Brain microvascular endothelial cell (primary cell): ENCODE measurements around the gene POP4.

Source experiments
- DNase-seq: peaks from one replicate; pipeline ENCODE4 v3.0.0-alpha.2; 2020
- H3K27ac ChIP-seq: fragments of 250-450 bp; sonication (Bioruptor Pico); 2 replicates; pipeline ENCODE4 v1.5.1; 2020; ENCODE audit warnings: mild to moderate bottlenecking, moderate library complexity
- H3K27me3 ChIP-seq: fragments of 250-450 bp; sonication (Bioruptor Pico); replicated peaks from 2 replicates; pipeline ENCODE4 v1.5.1; 2020; ENCODE audit warnings: mild to moderate bottlenecking
- H3K36me3 ChIP-seq: fragments of 250-450 bp; sonication (Bioruptor Pico); replicated peaks from 2 replicates; pipeline ENCODE4 v1.5.1; 2020; ENCODE audit warnings: mild to moderate bottlenecking
- H3K4me3 ChIP-seq: 2 replicates; pipeline ENCODE4 v1.5.1; 2011; ENCODE audit warnings: low read depth, mild to moderate bottlenecking, control low read depth, low read length, moderate library complexity
- in situ Hi-C: cut with HindIII; loops from 2 replicates; pipeline ENCODE4 v1.10.0; 2017; ENCODE audit warnings: low sequenced_read_pairs, low pct_ligation_motif_present
- TF ChIP-seq, protein P1 (sequence below): IDR thresholded peaks from 2 replicates; pipeline ENCODE4 v1.5.1; 2011; ENCODE audit warnings: low read depth, mild to moderate bottlenecking, moderate library complexity, low read length, control low read depth, inconsistent platforms; ENCODE audit errors: missing control alignments

POP4 gene

GRCh38 chr19:29618871-29619270, 12.8 kb downstream of the POP4 start:
- DNase-seq, result no peak
- TF ChIP-seq, protein P1, sequence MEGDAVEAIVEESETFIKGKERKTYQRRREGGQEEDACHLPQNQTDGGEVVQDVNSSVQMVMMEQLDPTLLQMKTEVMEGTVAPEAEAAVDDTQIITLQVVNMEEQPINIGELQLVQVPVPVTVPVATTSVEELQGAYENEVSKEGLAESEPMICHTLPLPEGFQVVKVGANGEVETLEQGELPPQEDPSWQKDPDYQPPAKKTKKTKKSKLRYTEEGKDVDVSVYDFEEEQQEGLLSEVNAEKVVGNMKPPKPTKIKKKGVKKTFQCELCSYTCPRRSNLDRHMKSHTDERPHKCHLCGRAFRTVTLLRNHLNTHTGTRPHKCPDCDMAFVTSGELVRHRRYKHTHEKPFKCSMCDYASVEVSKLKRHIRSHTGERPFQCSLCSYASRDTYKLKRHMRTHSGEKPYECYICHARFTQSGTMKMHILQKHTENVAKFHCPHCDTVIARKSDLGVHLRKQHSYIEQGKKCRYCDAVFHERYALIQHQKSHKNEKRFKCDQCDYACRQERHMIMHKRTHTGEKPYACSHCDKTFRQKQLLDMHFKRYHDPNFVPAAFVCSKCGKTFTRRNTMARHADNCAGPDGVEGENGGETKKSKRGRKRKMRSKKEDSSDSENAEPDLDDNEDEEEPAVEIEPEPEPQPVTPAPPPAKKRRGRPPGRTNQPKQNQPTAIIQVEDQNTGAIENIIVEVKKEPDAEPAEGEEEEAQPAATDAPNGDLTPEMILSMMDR, result no peak
- H3K36me3 ChIP-seq, result peaks cover 8% of the 10 kb centered on the region
- in situ Hi-C loops, result no loop called here
- no peak overlapping the region for H3K4me3 ChIP-seq
- H3K27ac ChIP-seq, result no peak overlapping the region
- H3K27me3 ChIP-seq, result no peaks in the 10 kb centered on the region

- DNase-seq, result no peak
- Histone ChIP-seq H3K27ac (no peak overlapping the region), H3K27me3 (no peaks in the 10 kb centered on the region), H3K4me3 (no peak overlapping the region), H3K36me3 (peaks cover 2% of the 10 kb centered on the region)
- TF ChIP-seq, protein P1, result no peak
- in situ Hi-C loops, result no loop called here
Observed at GRCh38 chr19:29620931-29621351, 14.9 kb downstream of the POP4 start.

DNA sequence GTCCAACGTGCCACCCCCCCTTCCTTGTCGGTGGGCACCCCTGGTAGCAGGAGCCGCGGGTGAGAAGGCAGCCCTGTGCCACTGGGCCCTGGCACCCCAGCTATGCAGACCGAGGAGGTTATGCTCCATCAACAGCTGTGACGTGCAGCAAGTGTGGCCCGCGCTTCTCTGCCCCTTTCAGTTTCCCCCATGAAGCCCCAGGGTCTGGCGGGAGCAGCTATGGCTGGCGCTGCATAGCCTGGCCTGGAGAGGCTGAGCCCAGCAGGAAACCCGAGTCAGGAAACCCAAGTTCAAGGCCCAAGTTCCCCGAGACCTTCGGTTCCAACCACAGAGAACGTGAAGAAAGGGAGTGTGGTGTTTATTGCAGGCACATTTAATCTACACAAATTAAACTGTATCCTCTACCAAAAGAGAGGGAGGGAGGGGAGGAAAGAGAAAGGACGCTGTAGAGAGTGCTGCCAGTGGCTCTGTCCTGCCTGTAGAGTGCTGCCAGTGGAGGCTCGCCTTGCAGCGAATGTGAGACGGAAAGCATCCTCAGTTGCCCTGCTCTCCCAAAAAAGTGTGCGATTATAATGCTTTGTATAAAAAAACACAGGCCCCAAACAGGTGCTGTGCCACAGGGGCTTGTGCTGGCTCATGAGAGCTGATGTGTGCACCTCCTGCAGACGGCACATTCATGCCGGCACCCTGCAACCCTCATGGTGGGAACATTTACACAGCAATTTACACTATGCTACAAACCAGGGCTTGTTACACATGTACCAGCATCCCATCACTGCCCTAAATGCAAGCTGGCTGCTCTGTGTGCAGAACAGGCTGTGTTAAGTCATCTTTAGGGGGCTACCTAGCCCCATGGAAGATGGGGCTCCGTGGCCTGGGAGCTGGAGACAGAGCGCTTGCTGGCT, 16.3 kb downstream of the POP4 start:
- no peaks in the 10 kb centered on the region for H3K27me3 ChIP-seq
- no peak for DNase-seq
- no peak overlapping the region for H3K4me3 ChIP-seq
- H3K27ac ChIP-seq, result no peak overlapping the region
- H3K36me3 ChIP-seq, result no peaks in the 10 kb centered on the region
- in situ Hi-C loops, result no loop called here
- TF ChIP-seq, protein P1, result no peak

GRCh38 chr19:29623726-29624488, 17.8 kb downstream of the POP4 start:
- H3K36me3 ChIP-seq, result no peaks in the 10 kb centered on the region
- no peak for DNase-seq
- no peak overlapping the region for H3K27ac ChIP-seq
- H3K27me3 ChIP-seq, result no peaks in the 10 kb centered on the region
- no peak overlapping the region for H3K4me3 ChIP-seq
- in situ Hi-C loops, result no loop called here
- TF ChIP-seq, protein P1, result no peak

DNA sequence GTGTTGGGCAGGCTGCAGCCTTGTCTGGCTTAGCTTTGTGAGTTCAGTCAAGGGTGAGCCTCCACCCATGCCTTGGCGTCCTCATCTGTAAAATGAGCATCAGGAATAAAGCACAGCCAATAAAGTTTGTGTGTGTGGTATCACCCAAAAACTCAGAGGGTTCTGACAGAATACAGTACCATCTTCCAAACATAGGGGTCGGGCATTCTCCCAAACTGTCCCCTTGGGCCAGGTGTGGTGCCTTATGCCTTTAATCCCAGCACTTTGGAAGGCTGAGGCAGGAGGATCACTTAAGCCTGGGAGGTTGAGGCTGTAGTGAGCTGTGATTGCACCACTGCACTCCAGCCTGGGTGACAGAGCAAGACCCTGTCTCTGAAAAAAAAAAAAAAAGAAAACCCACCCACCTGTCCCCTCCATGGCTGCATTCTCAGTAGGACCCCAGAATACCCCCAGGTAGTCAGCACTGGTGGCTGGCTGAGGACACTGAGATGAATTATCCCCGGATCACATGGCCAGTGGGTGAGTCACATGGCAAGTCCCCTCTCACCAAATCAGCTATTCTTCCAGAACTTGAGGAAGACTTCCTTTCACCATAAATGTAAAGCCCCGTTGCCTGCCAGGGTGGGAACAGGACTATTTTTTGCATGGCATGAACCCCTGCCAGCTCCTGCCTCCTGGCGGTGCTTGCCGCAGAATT, 18.6 kb downstream of the POP4 start:
- Histone ChIP-seq H3K4me3 (no peak overlapping the region), H3K27me3 (no peaks in the 10 kb centered on the region), H3K36me3 (no peaks in the 10 kb centered on the region), H3K27ac (no peak overlapping the region)
- DNase-seq, result no peak
- in situ Hi-C loops, result no loop called here
- TF ChIP-seq, protein P1, result no peak
